Vagina (tissue), 2 donors: Measurements from ENCODE around the gene ELMO1.

Experiments used
- CTCF ChIP-seq, 3 experiments: fragments of 450-650 bp in 2 of 3; fragments of 200-600 bp in 1 of 3; sonication (generic) in 1 of 3; IDR thresholded peaks; one replicate each; pipeline ENCODE4 v1.5.1; 2017 to 2019; ENCODE audit warnings: antibody characterized with exemption in 3 of 3, mild to moderate bottlenecking in 2 of 3, moderate library complexity in 2 of 3
- POLR2AphosphoS5 ChIP-seq, 2 donors: sonication (generic); formaldehyde crosslinking; IDR thresholded peaks; one replicate each; pipeline ENCODE4 v1.9.0; 2017; ENCODE audit warnings: antibody characterized with exemption in 2 of 2, mild to moderate bottlenecking in 2 of 2, low read depth in 1 of 2; ENCODE audit not compliant: insufficient read depth in 1 of 2

DNA sequence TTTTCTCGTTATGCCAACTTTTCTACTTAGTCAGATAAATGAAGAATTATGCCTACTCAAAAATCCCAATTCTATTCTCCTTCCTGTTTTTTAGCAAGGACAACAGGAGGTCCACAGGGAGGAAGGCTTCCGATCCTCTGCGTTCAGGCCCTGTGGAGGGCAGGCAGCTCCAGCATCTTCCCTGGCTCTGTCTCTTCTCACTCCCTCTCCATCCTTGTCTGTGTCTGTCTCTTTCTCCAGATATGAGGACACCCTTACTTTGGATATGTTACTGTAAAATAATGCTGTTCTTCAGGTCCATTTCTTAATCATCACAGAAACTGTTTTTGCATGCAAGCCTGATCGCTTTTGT lies 166.6 kb downstream of the ELMO1 start:
- TF ChIP-seq POLR2AphosphoS5 (IDR thresholded peaks at IDR 0.05; ENCODE audit: insufficient read depth in 1 of 2, low read depth in 1 of 2), result no peak
- TF ChIP-seq CTCF (IDR thresholded peaks at IDR 0.05), result no peak
